MM.1S (cell line): ENCODE data around the gene MMAB.

Experiments used
- EZH2 ChIP-seq: fragments of 300-600 bp; sonication (generic); optimal IDR thresholded peaks from 2 replicates; pipeline ENCODE3; 2017; ENCODE audit warnings: low read depth, mild to moderate bottlenecking, antibody characterized with exemption, low read length, mixed read lengths
- EZH2phosphoT487 ChIP-seq: fragments of 300-600 bp; sonication (generic); IDR thresholded peaks from 2 replicates; pipeline ENCODE4 v1.6.1; 2018; ENCODE audit warnings: antibody characterized with exemption, low read length
- TF ChIP-seq, protein P1 (sequence below): fragments of 300-600 bp; sonication (generic); IDR thresholded peaks from 2 replicates; pipeline ENCODE4 v1.5.1; 2016; ENCODE audit warnings: antibody characterized with exemption, low read length, mixed read lengths

DNA sequence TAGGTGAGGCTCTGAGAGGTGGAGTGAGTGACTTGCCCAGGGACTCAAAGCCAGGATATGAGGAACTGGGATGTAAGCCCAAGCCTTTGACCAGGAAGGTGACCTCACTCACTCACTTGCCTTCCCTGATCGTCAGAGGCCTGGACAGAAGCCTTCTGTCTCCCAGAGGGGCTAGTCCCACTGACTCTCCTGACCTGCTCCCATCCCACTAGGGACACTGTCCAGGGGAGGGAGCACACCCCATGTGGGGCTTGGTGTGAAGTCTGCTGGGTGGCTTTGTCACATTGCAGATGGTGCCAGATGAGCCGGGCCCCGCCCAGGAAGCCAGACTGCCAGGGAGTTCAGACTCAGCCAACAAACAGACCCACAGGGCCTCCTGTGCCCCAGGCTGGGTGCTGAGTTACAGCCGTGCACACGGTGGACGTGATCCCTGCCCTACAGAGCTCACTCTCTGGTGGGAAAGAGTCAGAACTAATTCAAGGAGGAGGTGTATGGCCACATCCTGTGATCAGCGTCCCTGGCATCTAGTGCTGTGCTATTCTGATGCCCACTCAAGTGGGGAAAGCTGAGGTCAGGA is 28.3 kb downstream of the MMAB start:
- TF ChIP-seq, protein P1, sequence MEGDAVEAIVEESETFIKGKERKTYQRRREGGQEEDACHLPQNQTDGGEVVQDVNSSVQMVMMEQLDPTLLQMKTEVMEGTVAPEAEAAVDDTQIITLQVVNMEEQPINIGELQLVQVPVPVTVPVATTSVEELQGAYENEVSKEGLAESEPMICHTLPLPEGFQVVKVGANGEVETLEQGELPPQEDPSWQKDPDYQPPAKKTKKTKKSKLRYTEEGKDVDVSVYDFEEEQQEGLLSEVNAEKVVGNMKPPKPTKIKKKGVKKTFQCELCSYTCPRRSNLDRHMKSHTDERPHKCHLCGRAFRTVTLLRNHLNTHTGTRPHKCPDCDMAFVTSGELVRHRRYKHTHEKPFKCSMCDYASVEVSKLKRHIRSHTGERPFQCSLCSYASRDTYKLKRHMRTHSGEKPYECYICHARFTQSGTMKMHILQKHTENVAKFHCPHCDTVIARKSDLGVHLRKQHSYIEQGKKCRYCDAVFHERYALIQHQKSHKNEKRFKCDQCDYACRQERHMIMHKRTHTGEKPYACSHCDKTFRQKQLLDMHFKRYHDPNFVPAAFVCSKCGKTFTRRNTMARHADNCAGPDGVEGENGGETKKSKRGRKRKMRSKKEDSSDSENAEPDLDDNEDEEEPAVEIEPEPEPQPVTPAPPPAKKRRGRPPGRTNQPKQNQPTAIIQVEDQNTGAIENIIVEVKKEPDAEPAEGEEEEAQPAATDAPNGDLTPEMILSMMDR = no peak
- TF ChIP-seq EZH2 = no peak
- no peak for TF ChIP-seq EZH2phosphoT487
